ENCODE results near the gene ARHGEF1.
"Not testable (repeated sequence)": the region's sequence is repeated elsewhere in the genome, so short reads cannot be mapped to it uniquely, and the experiment has no call there.

Gene ARHGEF1

GRCh38 chr19:41906916-41907680 lies 24.1 kb downstream of the ARHGEF1 start:
- ATAC-seq = no peak

DNA sequence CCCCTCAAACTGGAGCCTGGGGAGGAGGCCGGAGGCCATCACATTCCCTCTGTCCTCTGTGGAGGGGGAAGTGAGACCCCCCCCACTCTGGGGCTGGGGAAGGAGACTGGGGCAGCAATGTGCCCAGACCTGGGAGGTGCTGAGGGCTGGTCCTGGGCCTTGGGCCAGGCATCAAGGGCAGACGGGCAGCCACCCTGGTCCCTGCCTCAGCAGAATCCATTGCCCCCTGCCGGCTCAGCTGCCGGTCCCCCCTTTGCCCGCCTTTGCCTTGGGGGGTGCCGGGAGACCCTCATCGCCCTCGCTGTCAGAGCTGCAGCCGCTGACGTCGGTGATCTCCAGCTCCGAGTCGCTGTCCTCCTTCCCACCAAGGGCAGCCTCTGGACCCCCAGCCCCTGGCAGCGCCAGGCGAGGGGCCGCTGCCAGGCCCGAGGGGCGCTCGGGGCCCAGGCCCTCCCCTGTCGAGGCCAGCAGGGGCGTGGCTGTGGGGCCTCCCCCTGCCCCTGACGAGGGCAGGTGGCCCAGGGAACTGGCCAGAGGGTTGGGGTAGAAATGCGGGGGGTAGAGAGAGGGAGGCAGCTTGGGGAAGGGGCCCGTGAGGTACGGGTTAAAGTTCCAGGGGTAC lies 25.1 kb downstream of the ARHGEF1 start:
- ATAC-seq = no peak

DNA sequence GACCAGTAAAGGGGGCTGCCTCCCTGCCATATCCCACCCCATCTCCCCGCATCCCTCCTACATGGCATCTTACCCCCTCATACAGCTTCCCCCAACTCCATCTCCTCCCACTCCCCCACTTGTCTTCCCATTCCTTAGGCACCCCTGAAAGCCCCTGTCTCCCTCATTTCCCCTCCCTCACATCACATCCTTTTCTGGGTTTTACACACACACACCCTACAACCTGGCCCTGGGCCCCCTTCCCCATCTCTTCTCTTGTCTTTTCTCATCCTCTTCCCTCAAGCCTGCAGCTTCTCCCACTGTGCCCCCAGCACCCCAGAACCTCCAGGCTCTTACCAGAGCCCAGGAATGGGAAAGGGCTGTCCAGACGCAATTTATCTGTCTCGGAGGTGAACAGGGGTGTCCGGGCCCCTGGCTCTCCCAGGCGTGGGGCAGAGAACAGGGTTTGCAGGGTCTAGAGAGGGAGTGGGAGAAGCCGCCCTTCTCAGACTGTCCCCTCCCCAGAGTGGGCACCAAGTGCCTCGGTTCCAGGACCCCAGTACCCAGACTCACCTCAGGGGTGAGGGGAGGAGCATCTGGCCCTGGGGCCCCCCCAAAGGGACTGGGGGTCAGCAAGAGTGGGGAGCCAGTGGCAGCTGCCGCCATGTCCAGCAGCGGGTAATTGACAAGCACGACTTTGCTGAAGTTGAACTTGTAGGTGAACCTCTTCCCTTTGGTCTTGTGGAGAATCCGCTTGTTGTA lies 25.9 kb downstream of the ARHGEF1 start:
- ATAC-seq = no peak

- ATAC-seq = no peak
Observed at GRCh38 chr19:41909706-41910105, 26.7 kb downstream of the ARHGEF1 start.

- ATAC-seq = no peak
Observed at GRCh38 chr19:41910240-41910991, 27.4 kb downstream of the ARHGEF1 start.

DNA sequence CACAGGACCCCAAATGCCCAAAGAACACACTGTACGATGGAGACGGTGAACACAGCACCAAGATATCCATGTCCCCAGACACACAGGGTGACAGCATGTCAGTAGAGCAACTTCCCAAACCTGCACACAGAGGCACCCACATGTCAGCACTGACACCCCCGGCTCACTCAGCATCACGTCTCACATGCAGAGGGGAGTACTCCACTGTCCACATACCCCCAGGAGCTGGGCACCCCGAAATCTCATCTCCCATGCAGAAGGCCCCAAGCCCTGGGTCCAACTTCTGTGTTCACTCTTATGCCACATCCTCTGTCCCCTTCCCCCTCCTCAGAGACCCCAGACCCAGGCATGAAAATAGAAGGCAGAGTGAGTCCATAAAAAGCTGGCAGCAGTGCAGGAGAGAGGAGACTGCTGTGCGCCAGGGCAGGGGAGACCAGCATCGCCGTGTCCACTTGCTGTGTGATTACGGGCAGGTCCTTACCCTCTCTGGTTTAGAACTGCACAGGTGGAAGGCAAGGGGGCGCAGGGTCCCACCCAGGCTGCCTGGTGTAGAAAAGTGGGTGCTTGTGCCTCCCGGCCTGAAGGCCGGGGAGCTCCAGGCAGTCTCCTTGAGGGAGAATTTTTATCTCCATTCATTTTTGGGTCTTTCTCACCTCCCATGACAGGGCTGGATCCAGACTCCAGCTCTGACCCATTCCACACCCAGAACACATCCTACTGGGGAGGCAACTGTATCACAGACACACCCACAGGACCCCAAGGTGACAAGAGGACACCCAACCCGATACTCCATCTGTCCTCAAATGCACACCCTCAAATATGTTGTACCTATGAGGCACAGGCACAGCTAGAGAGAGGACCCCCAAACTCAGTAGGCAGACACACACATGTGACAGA lies 28.3 kb downstream of the ARHGEF1 start:
- ATAC-seq = no peak

- ATAC-seq = no peak
Observed at GRCh38 chr19:41911889-41912731, 29.1 kb downstream of the ARHGEF1 start.

GRCh38 chr19:41912899-41913537 lies 30.0 kb downstream of the ARHGEF1 start:
- peak; percentile 5 to 11 for ATAC-seq

GRCh38 chr19:41913538-41914423 lies 30.8 kb downstream of the ARHGEF1 start:
- ATAC-seq = peak; percentile 4 to 5

- not testable (repeated sequence) for ATAC-seq
Observed at GRCh38 chr19:41914424-41914834, 31.4 kb downstream of the ARHGEF1 start.

- ATAC-seq = no peak
Observed at GRCh38 chr19:41915021-41915775, 32.2 kb downstream of the ARHGEF1 start.

DNA sequence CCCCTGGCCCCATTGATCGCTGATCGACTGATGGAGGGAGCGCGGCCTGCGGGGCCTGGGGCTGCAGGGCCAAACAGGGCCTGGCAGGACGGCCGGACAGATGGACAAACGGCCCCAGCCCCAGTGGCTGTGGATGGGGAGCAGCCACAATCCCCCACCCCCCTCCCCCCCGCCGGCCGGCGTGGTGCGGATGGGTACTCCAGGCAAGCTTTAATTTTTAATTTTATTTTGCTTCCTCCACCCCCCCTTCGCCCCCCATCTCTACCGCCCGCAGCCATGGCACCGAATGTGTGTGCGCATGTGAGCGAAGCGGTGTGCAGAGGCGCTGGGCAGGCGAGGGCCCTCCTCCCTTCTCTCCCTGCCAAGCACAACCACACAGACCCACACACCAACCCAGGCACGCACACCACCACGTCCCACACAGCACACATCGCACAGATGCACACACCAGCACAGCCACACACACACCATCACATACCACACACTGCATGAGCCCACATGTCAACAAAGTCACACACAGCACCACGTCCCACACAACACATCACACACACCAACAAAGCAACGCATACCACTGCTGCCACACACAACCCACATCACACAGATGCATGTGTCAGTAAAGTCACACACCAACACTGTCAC lies 32.9 kb downstream of the ARHGEF1 start:
- no peak for ATAC-seq

GRCh38 chr19:41917676-41918075 lies 34.7 kb downstream of the ARHGEF1 start:
- ATAC-seq = no peak

DNA sequence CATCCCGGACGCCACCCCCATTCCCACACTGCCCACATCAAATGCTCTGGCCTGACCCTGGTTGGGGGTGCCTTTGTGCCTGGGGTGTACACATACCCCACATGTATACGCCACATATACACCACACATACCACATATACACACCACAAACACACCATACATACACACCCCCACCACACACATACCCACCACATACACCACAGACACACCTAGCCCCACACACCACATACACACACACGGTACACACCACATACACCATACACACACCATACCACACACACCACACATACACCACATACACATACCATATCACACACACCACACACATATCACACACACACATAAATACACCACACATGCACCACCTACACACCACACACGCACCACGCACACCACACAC lies 35.1 kb downstream of the ARHGEF1 start:
- ATAC-seq = no peak

DNA sequence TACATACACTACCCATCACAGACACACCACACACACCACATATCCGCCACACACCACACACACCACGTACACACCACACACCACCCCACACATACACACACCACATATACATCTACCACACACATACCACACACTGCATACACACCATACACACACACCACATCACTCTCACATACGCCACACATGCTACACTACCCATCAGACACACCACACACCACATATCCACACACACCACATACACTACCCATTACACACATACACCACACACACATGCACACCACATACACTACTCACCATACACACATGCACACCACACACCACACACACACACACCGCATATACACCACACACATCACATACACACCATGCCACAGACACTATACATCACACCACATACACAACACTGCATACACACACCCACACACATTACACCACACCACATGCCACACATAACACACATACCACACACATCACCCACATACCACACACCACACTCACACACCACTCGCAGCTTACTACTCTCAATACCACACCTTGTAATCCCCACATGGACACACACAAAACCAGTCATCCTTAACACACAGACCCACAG lies 35.8 kb downstream of the ARHGEF1 start:
- no peak for ATAC-seq

DNA sequence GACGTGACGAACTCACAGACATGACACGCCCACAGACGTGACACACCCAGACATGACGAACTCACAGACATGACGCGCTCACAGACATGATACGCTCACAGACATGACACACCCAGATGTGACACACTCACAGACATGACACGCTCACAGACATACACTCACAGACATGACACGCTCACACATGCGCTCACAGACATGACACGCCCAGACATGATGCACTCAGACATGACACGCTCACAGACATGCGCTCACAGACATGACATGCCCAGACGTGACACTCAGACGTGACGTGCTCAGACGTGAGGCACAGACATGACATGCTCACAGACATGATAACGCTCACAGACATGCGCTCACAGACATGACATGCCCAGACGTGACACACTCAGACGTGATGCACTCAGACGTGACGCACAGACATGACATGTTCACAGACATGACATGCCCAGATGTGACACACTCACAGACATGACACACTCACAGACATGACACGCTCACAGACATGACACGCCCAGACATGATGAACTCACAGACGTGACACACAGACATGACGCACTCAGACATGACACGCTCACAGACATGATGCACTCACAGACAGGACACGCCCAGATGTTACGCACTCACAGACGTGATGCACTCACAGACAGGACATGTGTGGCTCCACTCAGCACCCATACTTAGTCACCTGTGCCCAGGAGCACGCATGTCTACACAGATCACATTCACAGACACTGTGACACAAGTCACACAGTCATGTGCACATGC lies 37.1 kb downstream of the ARHGEF1 start:
- peak; percentile 29 to 34 for ATAC-seq
